Measurements from ENCODE around the gene PIP4K2A. TPM values are rescaled to one million over a fixed set of nuclear protein-coding genes. Genes with fewer than 3 reads are reported as not detected.

PIP4K2A gene
- total RNA-seq, 6 experiments from 2014 or later: 8.1 to 27.6 (median 12.0) TPM

DNA sequence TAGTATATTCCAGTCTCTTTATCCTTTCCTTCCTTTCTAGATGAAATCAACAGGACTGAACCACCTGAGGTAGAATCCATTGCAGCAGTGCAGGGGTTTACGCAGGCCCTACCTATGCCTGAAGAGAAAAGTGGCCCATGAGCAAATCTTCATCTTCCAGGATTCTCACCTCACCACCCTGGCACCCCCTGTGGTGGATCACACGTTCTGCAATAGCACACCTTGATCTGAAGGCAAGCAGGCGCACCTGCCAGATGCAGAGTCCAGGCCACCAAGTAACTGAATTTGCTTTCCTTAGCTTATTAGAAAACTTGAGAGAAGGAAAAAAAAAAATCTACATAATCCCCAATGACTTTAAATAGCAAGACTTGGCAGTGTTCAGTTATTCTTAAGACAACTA, 121.4 kb downstream of the PIP4K2A start:
- Histone ChIP-seq H3K4me1 (peaks cover 0 to 3% (median 0%) of the 10 kb centered on the region in 4 donors), H3K4me3 (no peak overlapping the region), H3K9me3 (no peaks in the 10 kb centered on the region), H3K36me3 (peaks cover 0 to 3% (median 0%) of the 10 kb centered on the region in 4 donors), H3K27ac (no peak overlapping the region), H3K27me3 (no peaks in the 10 kb centered on the region)
- DNase-seq (no peak), ATAC-seq (no peak)
- TF ChIP-seq POLR2A (IDR thresholded peaks at IDR 0.05): no peak
- TF ChIP-seq, protein P1, sequence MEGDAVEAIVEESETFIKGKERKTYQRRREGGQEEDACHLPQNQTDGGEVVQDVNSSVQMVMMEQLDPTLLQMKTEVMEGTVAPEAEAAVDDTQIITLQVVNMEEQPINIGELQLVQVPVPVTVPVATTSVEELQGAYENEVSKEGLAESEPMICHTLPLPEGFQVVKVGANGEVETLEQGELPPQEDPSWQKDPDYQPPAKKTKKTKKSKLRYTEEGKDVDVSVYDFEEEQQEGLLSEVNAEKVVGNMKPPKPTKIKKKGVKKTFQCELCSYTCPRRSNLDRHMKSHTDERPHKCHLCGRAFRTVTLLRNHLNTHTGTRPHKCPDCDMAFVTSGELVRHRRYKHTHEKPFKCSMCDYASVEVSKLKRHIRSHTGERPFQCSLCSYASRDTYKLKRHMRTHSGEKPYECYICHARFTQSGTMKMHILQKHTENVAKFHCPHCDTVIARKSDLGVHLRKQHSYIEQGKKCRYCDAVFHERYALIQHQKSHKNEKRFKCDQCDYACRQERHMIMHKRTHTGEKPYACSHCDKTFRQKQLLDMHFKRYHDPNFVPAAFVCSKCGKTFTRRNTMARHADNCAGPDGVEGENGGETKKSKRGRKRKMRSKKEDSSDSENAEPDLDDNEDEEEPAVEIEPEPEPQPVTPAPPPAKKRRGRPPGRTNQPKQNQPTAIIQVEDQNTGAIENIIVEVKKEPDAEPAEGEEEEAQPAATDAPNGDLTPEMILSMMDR (IDR thresholded peaks at IDR 0.05): no peak
- 87% methylated on average over 3 of the region's 3 CpGs for WGBS (ENCODE audit: insufficient coverage, low coverage, low lambda C conversion rate, missing lambda C conversion rate)
- intact Hi-C loops (cut with DNase I): no loop called here

DNA sequence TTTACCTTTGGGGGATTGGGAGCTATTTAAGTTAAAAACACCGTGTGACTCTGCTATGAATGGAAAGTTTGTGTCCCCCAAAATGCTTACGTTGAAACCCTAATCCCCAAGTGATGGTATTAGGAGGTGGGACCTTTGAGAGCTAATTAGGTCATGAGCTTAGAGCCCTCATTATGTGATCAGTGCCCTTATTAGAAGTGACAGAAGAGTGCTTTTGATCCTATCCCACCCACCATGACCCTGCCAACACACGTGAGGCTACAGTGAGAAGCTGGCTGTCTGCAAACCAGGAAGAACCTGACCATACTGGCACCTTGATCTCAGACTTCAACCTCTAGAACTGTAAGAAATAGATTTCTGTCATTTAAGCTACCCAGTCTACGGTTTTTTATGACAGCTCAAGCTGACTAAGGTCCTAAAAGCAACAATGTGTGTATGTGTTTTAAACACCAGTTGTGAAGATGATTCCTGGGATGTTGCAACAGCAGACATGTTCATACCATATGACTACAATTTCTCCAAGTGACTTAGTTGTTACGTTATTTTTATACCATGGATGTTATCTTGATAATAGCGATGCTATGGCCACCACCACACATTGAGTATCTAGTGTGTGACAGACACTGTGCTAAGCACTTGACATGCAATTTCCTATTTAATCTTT, 124.4 kb downstream of the PIP4K2A start:
- 88% methylated on average over 4 of the region's 6 CpGs for WGBS (ENCODE audit: insufficient coverage, low coverage, low lambda C conversion rate, missing lambda C conversion rate)
- ATAC-seq: no peak
- intact Hi-C loops (cut with DNase I): no loop called here

DNA sequence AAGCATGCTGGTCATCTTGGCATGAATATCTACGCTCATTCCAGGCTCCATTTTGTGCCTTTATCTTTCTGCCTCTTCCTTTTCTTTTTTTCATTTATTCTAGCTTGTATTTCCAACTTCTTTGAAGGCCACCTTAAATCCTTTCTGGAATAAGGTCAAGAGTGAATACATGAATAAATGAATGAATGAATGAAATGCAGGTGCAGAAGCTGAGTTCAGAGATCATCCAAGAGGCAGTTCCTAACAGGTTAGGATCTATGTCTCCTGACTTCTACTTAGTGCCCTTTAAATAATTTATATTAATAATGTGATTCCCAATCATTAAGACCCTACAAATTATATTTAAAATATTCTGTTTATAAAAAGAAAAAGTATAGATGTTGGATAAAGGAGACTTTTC, 125.9 kb downstream of the PIP4K2A start:
- Histone ChIP-seq H3K27me3 (no peaks in the 10 kb centered on the region), H3K9me3 (no peaks in the 10 kb centered on the region), H3K27ac (no peak overlapping the region), H3K4me3 (no peak overlapping the region), H3K36me3 (peaks cover 0 to 12% (median 0%) of the 10 kb centered on the region in 4 donors), H3K4me1 (no peaks in the 10 kb centered on the region)
- intact Hi-C loops (cut with DNase I): no loop called here
- no peak for ATAC-seq
- no peak for DNase-seq
- TF ChIP-seq, protein P1 (IDR thresholded peaks at IDR 0.05): no peak
- TF ChIP-seq POLR2A (IDR thresholded peaks at IDR 0.05): no peak
- WGBS (ENCODE audit: insufficient coverage, low coverage, low lambda C conversion rate, missing lambda C conversion rate): 91% methylated on average over 1 of the region's 1 CpG

More for the DNA sequence above, 124.4 kb downstream of the PIP4K2A start:
- Histone ChIP-seq H3K4me3 (no peak overlapping the region), H3K27ac (no peak overlapping the region), H3K27me3 (no peaks in the 10 kb centered on the region), H3K4me1 (no peaks in the 10 kb centered on the region), H3K36me3 (peaks cover 0 to 9% (median 0%) of the 10 kb centered on the region in 4 donors), H3K9me3 (no peaks in the 10 kb centered on the region)
- no peak for DNase-seq
- TF ChIP-seq POLR2A (IDR thresholded peaks at IDR 0.05): no peak
- TF ChIP-seq, protein P1 (IDR thresholded peaks at IDR 0.05): no peak

DNA sequence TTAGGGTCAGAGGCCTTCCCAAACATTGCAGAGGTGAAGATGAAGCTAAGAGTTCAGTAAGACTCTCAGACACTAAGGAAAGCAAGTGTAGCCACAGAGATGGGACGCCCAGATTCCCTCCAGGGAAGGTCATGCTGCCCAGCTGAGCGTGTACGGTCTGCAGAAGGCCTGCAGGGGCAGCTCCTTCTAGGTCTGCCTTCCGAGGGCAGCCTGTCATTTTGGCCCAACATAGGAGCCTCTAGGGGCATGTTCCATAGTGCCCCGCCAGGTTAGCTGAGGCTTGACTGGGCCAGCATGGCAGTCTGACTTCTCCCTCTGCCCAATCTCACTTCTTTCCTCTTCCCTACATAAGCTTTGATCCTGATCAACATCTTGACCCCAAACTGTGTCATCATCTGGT, 130.7 kb downstream of the PIP4K2A start:
- H3K27ac ChIP-seq: no peak overlapping the region
- no peaks in the 10 kb centered on the region for H3K9me3 ChIP-seq
- TF ChIP-seq, protein P1 (IDR thresholded peaks at IDR 0.05): no peak
- no peak for TF ChIP-seq POLR2A (IDR thresholded peaks at IDR 0.05)
- DNase-seq: no peak
- peaks cover 0 to 9% (median 0%) of the 10 kb centered on the region in 4 donors for H3K36me3 ChIP-seq
- H3K27me3 ChIP-seq: no peaks in the 10 kb centered on the region
- no peak for ATAC-seq
- H3K4me1 ChIP-seq: no peaks in the 10 kb centered on the region
- no CpG with 5 or more reads among the region's 5 CpGs for WGBS (ENCODE audit: insufficient coverage, low coverage, low lambda C conversion rate, missing lambda C conversion rate)
- H3K4me3 ChIP-seq: no peak overlapping the region
- intact Hi-C loops (cut with DNase I): no loop called here
